B cell (primary cell): Measurements from ENCODE around the gene VPS35.
"Not testable (repeated sequence)": the region's sequence is repeated elsewhere in the genome, so short reads cannot be mapped to it uniquely, and the experiment has no call there.

Source experiments
- EZH2 ChIP-seq: IDR thresholded peaks from 2 replicates; pipeline ENCODE4 v1.6.1; 2012; ENCODE audit warnings: borderline replicate concordance, low read depth, mild to moderate bottlenecking, moderate library complexity, low read length; ENCODE audit not compliant: insufficient read depth, poor library complexity, severe bottlenecking
- TF ChIP-seq, protein P1 (sequence below): fragments of 200-600 bp; IDR thresholded peaks from one replicate; pipeline ENCODE4 v1.8.0; 2022; ENCODE audit warnings: antibody characterized with exemption, mild to moderate bottlenecking

DNA sequence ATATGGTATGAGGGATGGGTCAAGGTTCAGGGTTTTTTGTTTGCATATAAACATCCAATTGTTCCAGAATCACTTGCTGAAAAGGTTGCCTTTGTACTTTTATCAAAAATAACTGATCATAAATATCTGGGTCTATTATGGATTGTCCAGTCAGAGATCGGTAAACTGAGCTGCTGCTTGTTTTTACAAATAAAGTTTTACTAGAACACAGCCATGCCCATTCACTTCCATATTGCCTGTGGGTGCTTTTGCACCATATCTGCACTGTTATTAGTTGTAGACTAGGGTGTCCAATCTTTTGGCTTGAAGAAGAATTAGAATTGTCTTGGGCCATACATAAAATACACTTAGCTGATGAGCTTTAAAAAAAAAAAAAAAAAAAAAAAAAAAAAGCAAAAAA, 11.0 kb downstream of the VPS35 start:
- TF ChIP-seq, protein P1, sequence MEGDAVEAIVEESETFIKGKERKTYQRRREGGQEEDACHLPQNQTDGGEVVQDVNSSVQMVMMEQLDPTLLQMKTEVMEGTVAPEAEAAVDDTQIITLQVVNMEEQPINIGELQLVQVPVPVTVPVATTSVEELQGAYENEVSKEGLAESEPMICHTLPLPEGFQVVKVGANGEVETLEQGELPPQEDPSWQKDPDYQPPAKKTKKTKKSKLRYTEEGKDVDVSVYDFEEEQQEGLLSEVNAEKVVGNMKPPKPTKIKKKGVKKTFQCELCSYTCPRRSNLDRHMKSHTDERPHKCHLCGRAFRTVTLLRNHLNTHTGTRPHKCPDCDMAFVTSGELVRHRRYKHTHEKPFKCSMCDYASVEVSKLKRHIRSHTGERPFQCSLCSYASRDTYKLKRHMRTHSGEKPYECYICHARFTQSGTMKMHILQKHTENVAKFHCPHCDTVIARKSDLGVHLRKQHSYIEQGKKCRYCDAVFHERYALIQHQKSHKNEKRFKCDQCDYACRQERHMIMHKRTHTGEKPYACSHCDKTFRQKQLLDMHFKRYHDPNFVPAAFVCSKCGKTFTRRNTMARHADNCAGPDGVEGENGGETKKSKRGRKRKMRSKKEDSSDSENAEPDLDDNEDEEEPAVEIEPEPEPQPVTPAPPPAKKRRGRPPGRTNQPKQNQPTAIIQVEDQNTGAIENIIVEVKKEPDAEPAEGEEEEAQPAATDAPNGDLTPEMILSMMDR, result not testable (repeated sequence)
- TF ChIP-seq EZH2, result not testable (repeated sequence)
